Adipose tissue (tissue), 3 donors: ENCODE data around the gene SHD. TPM values are rescaled to one million over a fixed set of nuclear protein-coding genes. Genes with fewer than 3 reads are reported as not detected.
A peak's percentile ranks its signal among the peaks of the same experiment; 100 is the strongest.
"Not testable (repeated sequence)": the region's sequence is repeated elsewhere in the genome, so short reads cannot be mapped to it uniquely, and the experiment has no call there.

ENCODE experiments used
- H3K27ac ChIP-seq: one replicate; pipeline ENCODE4 v1.5.1; 2013; ENCODE audit warnings: low read depth, low read length
- WGBS, 3 donors: extraction: QIAGEN DNeasy Blood & Tissue Kit; methylation state at CpG; one replicate each; pipeline ENCODE4 v1.1.7; 2013; 5-methylcytosine and 5-hydroxymethylcytosine counted together
- polyA plus RNA-seq, 3 donors: library from polyadenylated mRNA; stranded (reverse); fragments of 200-250 nt; gene quantifications; one replicate each; pipeline ENCODE4 v1.2.3, GENCODE V29; 2013
- donor health status: healthy with polysubstance abuse.
- donor health status: Bipolar disorder and iron deficiency.
- donor health status: healthy.

The SHD gene, protein sequence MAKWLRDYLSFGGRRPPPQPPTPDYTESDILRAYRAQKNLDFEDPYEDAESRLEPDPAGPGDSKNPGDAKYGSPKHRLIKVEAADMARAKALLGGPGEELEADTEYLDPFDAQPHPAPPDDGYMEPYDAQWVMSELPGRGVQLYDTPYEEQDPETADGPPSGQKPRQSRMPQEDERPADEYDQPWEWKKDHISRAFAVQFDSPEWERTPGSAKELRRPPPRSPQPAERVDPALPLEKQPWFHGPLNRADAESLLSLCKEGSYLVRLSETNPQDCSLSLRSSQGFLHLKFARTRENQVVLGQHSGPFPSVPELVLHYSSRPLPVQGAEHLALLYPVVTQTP
- under 1 TPM in 1 of 3 donors, not detected in 2; 0.12 TPM for polyA plus RNA-seq

DNA sequence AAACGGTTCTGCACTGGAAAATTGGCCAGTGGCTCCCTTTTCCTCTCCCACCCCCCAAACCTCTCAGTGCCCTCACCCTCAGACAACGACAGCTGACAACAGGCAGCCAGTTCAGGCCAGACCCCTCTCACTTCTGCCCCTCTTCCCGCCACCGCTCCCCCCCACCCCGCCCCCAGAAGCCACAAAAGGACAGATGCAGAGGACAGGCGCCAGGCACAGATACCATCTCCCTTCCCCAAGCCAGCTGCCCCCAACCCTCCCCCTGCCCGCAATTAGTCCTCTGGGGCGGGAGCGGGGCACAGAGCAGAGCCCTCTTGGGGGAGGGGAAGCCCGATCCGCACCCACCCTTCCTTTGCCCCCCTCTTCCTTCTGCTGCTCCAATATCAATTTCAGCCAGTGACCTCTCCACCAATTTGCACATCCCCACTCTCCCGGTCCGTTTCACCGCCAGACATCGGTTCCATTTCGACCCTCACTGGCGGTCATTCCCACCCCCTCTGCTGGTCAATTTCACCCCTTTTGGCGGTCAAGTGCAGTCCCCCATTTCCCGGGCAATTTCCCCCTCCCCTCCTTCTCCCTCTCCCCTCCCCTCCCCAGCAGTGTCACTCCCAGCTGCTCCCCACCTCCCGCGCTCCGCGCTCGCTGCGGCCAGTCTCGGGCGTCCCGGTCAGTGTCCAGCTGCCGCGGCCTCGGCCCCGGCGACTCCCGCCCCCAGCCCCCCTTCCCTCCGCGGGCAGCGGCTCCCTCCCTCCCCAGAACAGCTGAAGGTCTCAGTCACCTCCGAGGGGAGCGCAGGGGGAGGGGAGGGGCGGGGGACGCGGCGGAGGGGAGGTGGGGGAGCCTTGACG, at the start of gene SHD:
SHD (plus strand) TSS at position 848 of the 848 bp plus-strand sequence. CDS start 798 bp downstream, outside the sequence.
- 1 to 4% (median 2%) methylated on average over 37 to 44 of the region's 44 CpGs for WGBS, 3 donors
- no peak within 1 kb of the TSS for H3K27ac ChIP-seq

DNA sequence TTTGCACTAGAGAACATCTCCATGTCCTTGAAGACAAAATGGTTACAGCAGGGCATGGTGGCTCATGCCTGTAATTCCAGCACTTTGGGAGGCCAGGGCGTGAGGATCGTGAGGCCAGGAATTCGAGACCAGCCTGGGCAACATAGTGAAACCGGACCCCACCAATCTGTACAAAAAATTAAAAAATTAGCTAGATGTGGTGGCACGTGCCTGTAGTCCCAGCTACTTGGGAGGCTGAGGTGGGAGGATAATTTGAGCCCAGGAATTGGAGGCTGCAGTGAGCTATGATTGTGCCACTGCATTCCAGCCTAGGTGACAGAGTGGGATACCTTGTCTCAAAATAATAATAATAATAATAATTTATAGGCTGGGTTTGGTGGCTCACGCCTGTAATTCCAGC, 48.8 kb upstream of the SHD start:
- WGBS, 3 donors, result 79 to 89% (median 86%) methylated on average over 6 of the region's 6 CpGs

DNA sequence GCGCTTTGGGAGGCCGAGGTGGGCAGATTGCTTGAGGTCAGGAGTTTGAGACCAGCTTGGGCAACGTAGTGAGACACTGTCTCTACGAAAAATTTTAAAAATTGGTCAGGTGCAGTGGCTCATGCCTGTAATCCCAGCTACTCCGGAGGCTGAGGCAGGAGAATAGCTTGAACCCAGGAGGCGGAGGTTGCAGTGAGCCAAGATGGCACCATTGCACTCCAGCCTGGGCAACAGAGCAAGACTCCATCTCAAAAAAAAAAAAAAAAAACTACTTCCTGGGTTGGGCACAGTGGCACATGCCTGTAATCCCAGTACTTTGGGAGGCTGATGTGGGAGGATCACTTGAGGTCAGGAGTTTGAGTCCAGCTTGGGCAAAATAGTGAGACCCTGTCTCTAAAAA, 47.5 kb upstream of the SHD start:
- H3K27ac ChIP-seq, result not testable (repeated sequence)
- WGBS, 3 donors, result 86 to 87% (median 86%) methylated on average over 6 of the region's 6 CpGs

More for the DNA sequence above, 48.8 kb upstream of the SHD start:
- H3K27ac ChIP-seq, result not testable (repeated sequence)

DNA sequence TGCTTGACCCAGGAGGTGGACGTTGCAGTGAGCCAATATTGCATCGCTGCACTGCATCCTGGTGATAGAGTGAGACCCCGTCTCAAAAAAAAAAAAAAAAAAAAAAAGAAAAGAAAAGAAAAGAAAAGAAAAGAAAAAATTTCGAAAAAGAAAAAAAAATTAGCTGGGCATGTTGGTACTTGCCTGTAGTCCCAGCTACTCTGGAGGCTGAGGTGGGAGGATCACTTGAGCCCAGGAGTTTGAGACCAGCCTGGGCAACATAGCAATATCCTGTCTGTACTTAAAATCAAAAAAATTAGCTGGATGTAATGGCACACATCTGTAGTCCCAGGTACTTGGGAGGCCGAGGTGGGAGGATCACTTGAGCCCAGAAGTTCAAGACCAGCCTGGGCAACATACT, 46.9 kb upstream of the SHD start:
- H3K27ac ChIP-seq, result not testable (repeated sequence)
- 71 to 82% (median 78%) methylated on average over 5 of the region's 5 CpGs for WGBS, 3 donors

DNA sequence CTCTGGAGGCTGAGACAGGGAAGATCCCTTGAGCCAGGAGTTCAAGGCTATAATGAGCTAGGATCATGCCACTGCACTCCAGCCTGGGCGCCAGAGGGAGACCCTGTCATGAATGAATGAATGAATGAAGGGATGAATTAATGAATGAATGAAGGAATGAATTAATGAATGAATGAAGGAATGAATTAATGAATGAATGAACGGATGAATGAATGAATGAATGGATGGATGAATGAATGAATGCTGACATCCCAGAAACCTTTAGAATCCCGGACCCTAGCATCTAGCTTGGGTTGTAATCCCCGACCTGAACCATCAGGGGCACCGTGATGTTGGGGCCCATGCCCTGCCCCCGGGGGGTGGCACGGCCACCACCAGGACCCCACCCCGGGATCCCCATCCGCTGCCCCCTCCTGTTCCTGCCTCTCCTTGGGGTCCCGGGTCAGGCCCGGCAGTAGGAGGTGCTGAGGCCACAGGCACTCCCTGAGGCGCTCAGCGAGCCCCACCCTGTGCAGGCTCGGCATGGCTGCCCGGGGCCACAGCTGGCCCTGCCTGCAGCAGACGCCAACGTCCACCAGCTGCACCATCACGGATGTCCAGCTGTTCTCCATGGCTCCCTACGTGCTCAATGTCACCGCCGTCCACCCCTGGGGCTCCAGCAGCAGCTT, 46.3 kb upstream of the SHD start:
- H3K27ac ChIP-seq, result no peak overlapping the region
- WGBS, 3 donors, result 41 to 56% (median 47%) methylated on average over 21 of the region's 21 CpGs

DNA sequence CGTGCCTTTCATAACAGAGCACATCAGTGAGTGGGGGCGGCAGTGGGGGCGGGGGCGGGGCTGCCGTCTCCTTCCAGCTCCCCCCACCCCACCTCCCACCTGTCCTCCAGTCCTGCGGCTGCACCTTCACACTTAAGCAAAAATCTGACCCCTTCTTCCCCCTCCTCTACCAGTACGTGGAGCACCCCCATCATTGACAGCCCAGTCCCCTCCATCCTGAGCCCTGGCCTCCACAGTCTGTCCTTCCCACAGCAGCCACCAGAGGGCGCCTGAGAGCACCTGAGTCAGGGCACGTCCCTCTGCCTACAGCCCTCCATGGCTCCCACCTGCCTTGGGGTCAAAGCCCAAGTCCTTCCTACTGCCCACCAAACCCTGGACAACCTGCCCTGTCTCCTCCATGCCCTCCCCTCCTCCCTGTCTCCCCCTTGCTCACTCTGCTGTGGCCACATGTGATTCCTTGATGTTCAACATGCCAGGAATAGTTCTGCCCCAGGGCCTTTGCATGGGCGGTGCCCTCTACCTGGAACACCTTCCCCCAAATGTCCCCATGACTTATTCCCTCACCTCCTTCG, 45.7 kb upstream of the SHD start:
- WGBS, 3 donors, result 29 to 36% (median 30%) methylated on average over 11 of the region's 11 CpGs

DNA sequence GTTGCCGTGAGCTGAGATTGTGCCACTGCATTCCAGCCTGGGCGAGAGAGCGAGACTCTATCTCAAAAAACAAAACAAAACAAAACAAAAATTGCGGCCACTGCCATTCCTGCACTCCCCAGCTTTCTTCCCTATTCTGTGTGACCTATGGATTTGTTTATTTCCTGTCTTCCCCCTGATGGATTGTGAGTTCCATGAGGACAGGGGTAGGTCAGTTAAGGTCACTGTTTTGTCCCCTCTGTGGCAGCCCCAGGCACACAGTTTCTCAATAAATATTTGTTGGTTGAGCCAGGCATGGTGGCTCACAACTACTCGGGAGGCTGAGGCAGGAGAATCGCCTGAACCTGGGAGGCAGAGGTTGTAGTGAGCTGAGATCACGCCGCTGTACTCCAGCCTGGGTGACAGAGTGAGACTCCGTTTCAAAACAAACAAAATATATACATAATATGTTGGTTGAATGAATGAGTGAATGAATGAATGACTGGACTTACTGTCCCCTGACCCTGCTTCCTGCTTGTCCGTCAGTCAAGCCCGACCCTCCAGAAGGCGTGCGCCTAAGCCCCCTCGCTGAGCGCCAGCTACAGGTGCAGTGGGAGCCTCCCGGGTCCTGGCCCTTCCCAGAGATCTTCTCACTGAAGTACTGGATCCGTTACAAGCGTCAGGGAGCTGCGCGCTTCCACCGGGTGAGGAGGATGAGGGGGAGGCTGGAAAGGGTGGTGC, 44.8 kb upstream of the SHD start:
- H3K27ac ChIP-seq, result no peak overlapping the region
- 42 to 53% (median 48%) methylated on average over 21 of the region's 21 CpGs for WGBS, 3 donors

More for the DNA sequence above, 45.7 kb upstream of the SHD start:
- H3K27ac ChIP-seq, result no peak overlapping the region

DNA sequence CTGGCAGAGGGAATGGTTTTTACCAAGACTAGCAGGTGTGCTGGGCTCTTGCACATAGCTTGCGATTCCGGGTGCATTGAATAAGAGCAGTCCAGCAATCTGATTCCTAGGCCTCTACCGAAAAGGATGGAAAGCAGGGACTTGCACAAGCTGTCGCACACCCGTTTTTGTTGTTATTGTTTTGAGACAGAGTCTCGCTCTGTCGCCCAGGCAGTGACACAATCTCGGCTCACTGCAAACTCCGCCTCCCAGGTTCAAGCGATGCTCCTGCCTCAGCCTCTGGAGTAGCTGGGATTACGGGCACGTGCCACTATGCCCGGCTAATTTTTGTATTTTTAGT, 44.2 kb upstream of the SHD start:
- no peak overlapping the region for H3K27ac ChIP-seq
- WGBS, 3 donors, result 69 to 73% (median 72%) methylated on average over 13 of the region's 13 CpGs

DNA sequence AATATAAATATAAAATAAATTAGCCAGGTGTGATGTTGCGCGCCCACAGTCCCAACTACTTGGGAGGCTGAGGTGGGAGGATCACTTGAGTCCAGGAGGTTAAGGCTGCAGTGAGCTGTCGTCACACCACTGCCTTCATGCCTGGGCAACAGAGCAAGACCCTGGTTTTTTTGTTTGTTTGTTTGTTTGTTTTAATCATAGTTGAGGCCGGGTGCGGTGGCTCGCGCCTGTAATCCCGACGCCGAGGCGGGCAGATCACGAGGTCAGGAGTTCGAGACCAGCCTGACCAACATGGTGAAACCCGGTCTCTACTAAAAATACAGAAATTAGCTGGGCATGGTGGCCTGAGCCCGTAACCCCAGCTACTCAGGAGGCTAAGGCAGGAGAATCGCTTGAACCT, 41.6 kb upstream of the SHD start:
- not testable (repeated sequence) for H3K27ac ChIP-seq
- 86 to 94% (median 90%) methylated on average over 16 of the region's 16 CpGs for WGBS, 3 donors

DNA sequence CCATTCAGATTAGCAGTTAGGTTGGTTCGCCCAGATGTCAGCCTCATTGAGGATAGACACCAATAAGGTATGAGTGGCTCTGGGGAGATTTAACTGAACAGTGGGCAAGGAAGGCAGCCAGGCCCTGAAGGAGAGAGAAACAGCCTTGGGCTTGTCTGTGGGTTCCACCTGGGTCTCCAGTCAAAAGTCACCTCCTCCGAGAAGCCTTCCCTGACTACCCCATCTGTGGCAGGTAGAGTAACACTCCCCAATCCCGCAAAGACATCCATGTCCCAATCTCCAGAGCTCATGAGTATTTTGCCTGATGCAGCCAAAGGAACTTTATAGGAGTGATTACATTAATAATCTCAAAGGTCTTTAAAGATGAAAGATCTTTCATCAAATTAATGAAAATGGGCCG, 40.2 kb upstream of the SHD start:
- no peak overlapping the region for H3K27ac ChIP-seq
- whole genome bisulfite sequencing, 3 donors, result 88 to 94% (median 90%) methylated on average over 4 of the region's 4 CpGs

DNA sequence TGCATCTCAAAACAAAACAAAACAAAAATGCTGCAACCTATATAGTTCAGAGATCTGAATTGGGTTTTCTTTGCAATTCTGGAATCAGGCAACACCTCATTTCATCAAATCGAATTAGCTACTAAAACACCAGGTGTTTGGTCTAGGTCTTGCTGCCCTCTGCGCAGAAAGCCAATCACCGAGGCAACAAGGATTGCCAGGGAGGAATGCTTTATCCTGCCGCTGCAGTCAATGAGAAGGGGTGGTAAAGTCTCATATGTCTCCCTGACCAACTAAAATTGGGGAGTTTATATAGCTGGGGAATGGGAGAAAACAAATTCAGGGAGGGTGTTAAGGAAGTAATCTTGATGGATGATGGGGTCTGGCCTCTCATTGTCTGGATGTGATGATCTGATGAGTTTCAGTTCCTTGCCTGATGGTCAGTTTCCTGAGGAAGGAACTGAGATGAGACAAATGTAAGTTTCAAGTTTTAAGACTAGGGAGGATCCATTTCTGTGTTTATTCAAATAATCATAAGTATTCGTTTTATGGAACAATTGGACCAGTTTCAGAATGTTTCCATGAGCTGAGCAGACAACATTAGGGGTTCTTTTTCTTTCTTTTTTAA, 37.1 kb upstream of the SHD start:
- WGBS, 3 donors, result 62 to 74% (median 65%) methylated on average over 5 of the region's 5 CpGs
- no peak overlapping the region for H3K27ac ChIP-seq

DNA sequence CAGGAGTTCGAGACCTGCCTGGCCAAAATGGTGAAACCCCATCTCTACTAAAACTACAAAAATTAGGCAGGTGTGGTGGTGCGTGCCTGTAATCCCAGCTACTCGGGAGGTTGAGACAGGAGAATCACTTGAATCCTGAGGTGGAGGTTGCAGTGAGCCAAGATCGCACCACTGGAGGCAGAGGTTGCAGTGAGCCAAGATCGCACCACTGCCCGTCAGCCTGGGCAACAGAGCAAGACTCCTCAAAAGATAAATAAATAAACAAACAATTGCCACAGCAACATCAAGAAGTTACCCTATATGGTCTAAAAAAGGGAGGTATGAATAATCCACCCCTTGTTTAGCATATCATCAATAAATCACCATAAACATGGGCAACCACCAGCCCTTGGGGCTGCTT, 33.1 kb upstream of the SHD start:
- H3K27ac ChIP-seq, result not testable (repeated sequence)
- 98 to 99% (median 98%) methylated on average over 6 of the region's 6 CpGs for WGBS, 3 donors

DNA sequence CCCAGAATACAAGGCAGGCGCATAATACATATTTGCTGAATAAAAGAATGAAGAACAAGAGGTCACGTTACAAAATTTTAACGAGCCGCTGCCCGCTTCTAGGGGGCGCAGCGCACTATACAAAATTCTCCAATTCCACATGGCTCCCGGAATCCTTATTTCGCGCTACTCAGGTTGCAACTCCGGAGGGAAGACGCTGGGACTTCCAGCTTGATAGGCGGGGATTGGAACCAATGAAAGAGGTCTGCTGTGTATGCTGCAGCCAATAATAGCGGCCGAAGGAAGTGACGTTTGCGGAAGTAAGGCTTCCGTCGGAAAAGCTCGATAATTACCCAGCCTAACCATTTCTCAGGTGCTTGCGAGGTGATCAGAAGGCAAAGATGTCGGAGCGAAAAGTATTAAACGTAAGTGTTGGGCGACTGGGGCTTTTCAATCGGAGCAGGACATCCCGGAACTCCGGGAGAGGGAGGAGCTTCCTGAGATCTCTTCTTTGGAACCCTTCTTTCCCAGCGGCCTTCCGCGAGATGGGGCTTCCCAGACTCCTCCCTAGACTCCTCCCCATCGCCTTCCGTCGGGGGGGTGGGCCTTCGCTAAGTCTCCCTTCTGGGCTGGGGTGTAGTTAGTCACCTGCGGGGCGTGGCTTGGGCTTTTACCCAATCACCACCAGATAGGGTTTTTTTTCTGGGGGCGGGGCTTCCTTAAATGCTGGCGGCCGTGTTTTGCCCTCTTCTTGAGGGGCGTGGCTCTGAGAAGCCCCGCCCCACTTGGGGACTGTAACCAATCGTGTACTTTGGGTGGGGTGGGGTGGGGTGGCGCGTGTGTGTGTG, 32.1 kb upstream of the SHD start, which contains the start of gene YJU2:
YJU2 (plus strand) TSS at position 314 of the 827 bp plus-strand sequence; CDS start at position 381, 67 bp downstream.
- peak within 1 kb of the TSS; percentile 96 for H3K27ac ChIP-seq
- WGBS, 3 donors, result 0 to 1% (median 0%) methylated on average over 43 to 45 of the region's 45 CpGs

DNA sequence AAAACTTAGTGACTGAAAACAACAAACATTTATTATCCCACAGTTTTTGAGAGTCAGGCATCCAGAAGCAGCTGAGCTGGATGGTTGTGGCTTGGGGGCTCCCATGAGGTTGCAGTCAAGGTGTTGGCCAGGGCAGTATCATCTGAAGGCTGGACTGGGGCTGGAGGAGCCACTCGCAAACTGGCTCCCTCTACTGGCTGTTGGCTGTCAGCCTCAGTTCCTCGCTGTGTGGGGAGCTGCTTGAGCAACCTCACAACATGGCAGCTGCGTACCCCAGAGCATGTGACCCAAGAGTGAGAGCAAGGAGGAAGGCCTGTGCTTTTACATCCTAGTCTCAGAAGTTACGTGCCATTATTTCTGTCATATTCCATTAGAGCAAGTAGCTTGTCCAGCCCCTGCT, 22.5 kb upstream of the SHD start:
- 94 to 96% (median 95%) methylated on average over 4 of the region's 4 CpGs for WGBS, 3 donors
- H3K27ac ChIP-seq, result no peak overlapping the region

DNA sequence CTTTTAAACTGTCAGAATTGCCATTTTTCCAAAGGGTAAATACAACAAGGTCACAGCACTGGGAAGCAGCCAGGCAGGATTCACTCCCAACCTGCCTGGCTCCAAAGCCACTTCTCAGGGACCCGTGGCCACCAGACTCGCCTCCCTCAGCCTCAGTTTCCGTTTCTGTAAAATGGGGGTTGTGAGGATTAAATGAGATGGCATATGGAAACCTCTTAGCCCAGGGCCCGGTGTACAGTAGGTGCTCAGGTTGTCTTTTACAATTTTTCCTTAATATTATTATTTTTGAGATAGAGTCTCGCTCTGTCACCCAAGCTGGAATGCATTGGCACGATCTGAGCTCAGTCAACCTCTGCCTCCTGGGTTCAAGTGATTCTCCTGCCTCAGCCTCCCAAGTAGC, 22.0 kb upstream of the SHD start:
- no peak overlapping the region for H3K27ac ChIP-seq
- WGBS, 3 donors, result 91 to 97% (median 91%) methylated on average over 6 of the region's 6 CpGs

DNA sequence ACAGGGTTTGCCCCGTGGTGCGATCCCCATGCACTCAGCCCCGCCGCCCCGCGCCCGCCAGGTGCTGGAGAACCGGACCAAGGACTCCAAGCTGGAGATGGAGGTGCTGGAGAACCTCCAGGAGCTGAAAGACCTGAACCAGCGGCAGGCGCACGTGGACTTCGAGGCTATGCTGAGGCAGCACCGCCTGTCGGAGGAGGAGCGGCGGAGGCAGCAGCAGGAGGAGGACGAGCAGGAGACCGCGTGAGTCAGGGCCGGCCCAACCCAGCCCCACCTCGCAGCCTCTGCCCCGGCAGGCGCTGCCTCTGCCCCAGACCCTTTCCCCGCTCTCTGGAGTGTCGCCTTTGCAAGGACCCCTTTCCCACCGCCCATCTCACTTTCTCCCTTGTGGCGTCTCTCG, 20.9 kb upstream of the SHD start:
- 93 to 95% (median 94%) methylated on average over 27 to 28 of the region's 28 CpGs for WGBS, 3 donors
- H3K27ac ChIP-seq, result no peak overlapping the region

DNA sequence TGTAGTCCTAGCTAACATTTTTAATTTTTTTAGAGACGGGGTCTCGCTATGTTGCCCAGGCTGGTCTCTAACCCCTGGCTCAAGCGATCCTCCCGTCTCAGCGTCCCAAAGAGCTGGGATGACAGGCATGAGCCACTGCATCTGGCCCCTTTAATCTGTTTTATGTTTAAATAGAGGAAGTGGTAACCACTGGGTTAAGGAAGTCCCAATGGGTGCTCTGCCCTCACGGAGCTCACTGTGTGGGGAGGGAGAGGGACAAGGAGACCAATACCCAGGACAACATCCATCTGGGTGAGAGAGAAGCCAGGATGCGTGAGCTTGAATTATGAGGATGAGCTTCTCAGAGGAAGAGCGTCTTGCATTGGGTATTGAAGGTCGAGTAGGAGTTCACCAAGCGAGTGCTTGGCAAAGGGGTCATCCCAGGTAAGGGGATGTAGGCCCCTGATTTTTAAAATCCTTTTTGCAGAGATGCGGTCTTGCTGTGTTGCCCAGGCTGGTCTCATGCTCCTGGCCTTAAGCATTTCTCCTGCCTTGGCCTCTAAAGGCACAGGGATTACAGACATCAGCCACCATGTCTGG, 18.4 kb upstream of the SHD start:
- WGBS, 3 donors, result 80 to 95% (median 85%) methylated on average over 11 of the region's 11 CpGs
- no peak overlapping the region for H3K27ac ChIP-seq
